MM.1S (cell line): ENCODE data around the gene CCND1.
"Not testable (repeated sequence)": the region's sequence is repeated elsewhere in the genome, so short reads cannot be mapped to it uniquely, and the experiment has no call there.

Experiments used
- DNase-seq: peaks from one replicate; pipeline ENCODE4 v3.0.0-alpha.2; 2015
- H2AFZ ChIP-seq: fragments of 300-600 bp; sonication (generic); 2 replicates; pipeline ENCODE4 v1.6.0; 2016; ENCODE audit warnings: antibody characterized with exemption, low read length
- H3F3A ChIP-seq: fragments of 300-600 bp; sonication (generic); 2 replicates; pipeline ENCODE4 v1.6.1; 2016; ENCODE audit warnings: mild to moderate bottlenecking, antibody characterized with exemption, low read length, moderate library complexity, mixed read lengths; ENCODE audit not compliant: insufficient read depth
- H3K27ac ChIP-seq: fragments of 300-600 bp; sonication (generic); 2 replicates; pipeline ENCODE4 v1.5.1; 2016; ENCODE audit warnings: mild to moderate bottlenecking, low read length
- H3K27me3 ChIP-seq: fragments of 300-600 bp; sonication (generic); replicated peaks from 2 replicates; pipeline ENCODE4 v1.6.0; 2016; ENCODE audit warnings: low read length; ENCODE audit not compliant: insufficient read depth
- H3K36me3 ChIP-seq: fragments of 300-600 bp; sonication (generic); replicated peaks from 2 replicates; pipeline ENCODE4 v1.6.1; 2016; ENCODE audit warnings: mild to moderate bottlenecking, low read length, mixed read lengths; ENCODE audit not compliant: insufficient read depth
- H3K4me1 ChIP-seq: fragments of 300-600 bp; sonication (generic); 2 replicates; pipeline ENCODE4 v1.6.1; 2016; ENCODE audit warnings: low read length, mixed read lengths
- H3K4me2 ChIP-seq: fragments of 300-600 bp; sonication (generic); 2 replicates; pipeline ENCODE4 v1.6.0; 2016; ENCODE audit warnings: low read depth, low read length
- H3K4me3 ChIP-seq: fragments of 300-600 bp; sonication (generic); 2 replicates; pipeline ENCODE4 v1.5.1; 2016; ENCODE audit warnings: low read length, mixed read lengths
- H3K79me2 ChIP-seq: fragments of 300-600 bp; sonication (generic); 2 replicates; pipeline ENCODE4 v1.6.1; 2016; ENCODE audit warnings: mixed run types, low read length, mixed read lengths
- H3K9ac ChIP-seq: fragments of 300-600 bp; sonication (generic); 2 replicates; pipeline ENCODE4 v1.6.1; 2016; ENCODE audit warnings: low read length, mixed read lengths
- H3K9me2 ChIP-seq: fragments of 300-600 bp; sonication (generic); replicated peaks from 2 replicates; pipeline ENCODE4 v1.6.1; 2016; ENCODE audit warnings: mild to moderate bottlenecking, low read length, mixed read lengths; ENCODE audit not compliant: insufficient read depth
- H3K9me3 ChIP-seq: fragments of 300-600 bp; sonication (generic); replicated peaks from 2 replicates; pipeline ENCODE4 v1.6.1; 2016; ENCODE audit warnings: mild to moderate bottlenecking, low read length, mixed read lengths; ENCODE audit not compliant: insufficient read depth
- H4K20me1 ChIP-seq: fragments of 300-600 bp; sonication (generic); 2 replicates; pipeline ENCODE4 v1.6.1; 2016; ENCODE audit warnings: mild to moderate bottlenecking, low read length, moderate library complexity, mixed read lengths; ENCODE audit not compliant: insufficient read depth
- EZH2 ChIP-seq: fragments of 300-600 bp; sonication (generic); optimal IDR thresholded peaks from 2 replicates; pipeline ENCODE3; 2017; ENCODE audit warnings: low read depth, mild to moderate bottlenecking, antibody characterized with exemption, low read length, mixed read lengths
- EZH2phosphoT487 ChIP-seq: fragments of 300-600 bp; sonication (generic); IDR thresholded peaks from 2 replicates; pipeline ENCODE4 v1.6.1; 2018; ENCODE audit warnings: antibody characterized with exemption, low read length
- TF ChIP-seq, protein P1 (sequence below): fragments of 300-600 bp; sonication (generic); IDR thresholded peaks from 2 replicates; pipeline ENCODE4 v1.5.1; 2016; ENCODE audit warnings: antibody characterized with exemption, low read length, mixed read lengths

CCND1 gene

GRCh38 chr11:69691463-69691862 lies 50.5 kb downstream of the CCND1 start:
- no peaks in the 10 kb centered on the region for H4K20me1 ChIP-seq
- no peaks in the 10 kb centered on the region for H3K4me1 ChIP-seq
- DNase-seq: no peak
- H3F3A ChIP-seq: no peaks in the 10 kb centered on the region
- H3K36me3 ChIP-seq: no peaks in the 10 kb centered on the region
- no peak overlapping the region for H3K4me2 ChIP-seq
- peaks cover 56% of the 10 kb centered on the region for H3K27me3 ChIP-seq
- H3K79me2 ChIP-seq: no peaks in the 10 kb centered on the region
- H3K9me3 ChIP-seq: no peaks in the 10 kb centered on the region
- no peak overlapping the region for H2AFZ ChIP-seq
- H3K9ac ChIP-seq: no peak overlapping the region
- TF ChIP-seq EZH2phosphoT487 (no peak), EZH2 (no peak)
- TF ChIP-seq, protein P1, sequence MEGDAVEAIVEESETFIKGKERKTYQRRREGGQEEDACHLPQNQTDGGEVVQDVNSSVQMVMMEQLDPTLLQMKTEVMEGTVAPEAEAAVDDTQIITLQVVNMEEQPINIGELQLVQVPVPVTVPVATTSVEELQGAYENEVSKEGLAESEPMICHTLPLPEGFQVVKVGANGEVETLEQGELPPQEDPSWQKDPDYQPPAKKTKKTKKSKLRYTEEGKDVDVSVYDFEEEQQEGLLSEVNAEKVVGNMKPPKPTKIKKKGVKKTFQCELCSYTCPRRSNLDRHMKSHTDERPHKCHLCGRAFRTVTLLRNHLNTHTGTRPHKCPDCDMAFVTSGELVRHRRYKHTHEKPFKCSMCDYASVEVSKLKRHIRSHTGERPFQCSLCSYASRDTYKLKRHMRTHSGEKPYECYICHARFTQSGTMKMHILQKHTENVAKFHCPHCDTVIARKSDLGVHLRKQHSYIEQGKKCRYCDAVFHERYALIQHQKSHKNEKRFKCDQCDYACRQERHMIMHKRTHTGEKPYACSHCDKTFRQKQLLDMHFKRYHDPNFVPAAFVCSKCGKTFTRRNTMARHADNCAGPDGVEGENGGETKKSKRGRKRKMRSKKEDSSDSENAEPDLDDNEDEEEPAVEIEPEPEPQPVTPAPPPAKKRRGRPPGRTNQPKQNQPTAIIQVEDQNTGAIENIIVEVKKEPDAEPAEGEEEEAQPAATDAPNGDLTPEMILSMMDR: no peak
- no peak overlapping the region for H3K4me3 ChIP-seq
- no peak overlapping the region for H3K27ac ChIP-seq
- H3K9me2 ChIP-seq: no peaks in the 10 kb centered on the region

DNA sequence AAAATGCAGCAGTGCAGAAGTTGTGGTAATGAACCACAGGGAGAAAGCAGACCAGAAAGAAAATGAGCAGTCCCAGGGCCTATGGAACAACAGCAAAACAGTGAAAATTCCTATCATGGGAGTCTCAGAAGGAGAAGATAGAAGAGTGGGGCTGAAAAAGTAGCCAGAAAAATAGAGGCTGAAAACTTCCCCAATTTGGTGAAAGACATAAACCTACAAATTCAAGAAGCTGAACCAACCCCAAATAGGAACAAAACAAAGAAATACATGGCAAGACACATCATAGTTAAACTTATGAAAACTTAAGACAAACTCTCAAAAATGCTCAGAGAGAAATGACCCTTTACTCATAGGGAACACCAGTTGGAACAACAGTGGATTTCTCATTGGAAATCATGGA lies 51.5 kb downstream of the CCND1 start:
- Histone ChIP-seq H3K36me3 (no peaks in the 10 kb centered on the region), H3K27ac (no peak overlapping the region), H3K9me2 (no peaks in the 10 kb centered on the region), H3K4me1 (no peaks in the 10 kb centered on the region), H2AFZ (no peak overlapping the region), H3K9me3 (no peaks in the 10 kb centered on the region), H3K27me3 (peaks cover 65% of the 10 kb centered on the region), H3K79me2 (no peaks in the 10 kb centered on the region), H3K4me2 (no peak overlapping the region), H4K20me1 (no peaks in the 10 kb centered on the region), H3K4me3 (no peak overlapping the region), H3K9ac (no peak overlapping the region), H3F3A (no peaks in the 10 kb centered on the region)
- no peak for DNase-seq
- TF ChIP-seq EZH2 (no peak), EZH2phosphoT487 (no peak)
- TF ChIP-seq, protein P1: no peak

DNA sequence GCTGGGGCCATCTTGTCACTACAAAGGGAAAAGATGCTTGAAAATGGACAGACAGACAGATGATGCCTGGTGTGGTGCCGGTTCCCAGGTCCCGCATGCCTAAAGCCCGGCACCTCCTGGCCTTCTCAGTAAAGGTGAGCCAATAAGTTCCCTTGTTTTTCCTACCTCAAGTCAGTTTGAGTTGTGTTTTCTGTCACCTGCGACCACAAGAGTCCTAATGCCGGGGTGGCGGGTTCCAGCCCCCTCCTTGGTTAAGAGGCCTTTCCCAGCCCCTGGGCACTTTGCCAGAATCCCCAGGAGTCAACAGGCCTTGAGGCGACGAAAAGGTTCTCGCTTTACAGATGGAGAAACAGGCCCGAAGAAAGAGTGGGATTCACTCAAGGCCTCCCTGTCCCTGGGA lies 53.8 kb downstream of the CCND1 start:
- no peaks in the 10 kb centered on the region for H3K79me2 ChIP-seq
- H3K27me3 ChIP-seq: peaks cover 86% of the 10 kb centered on the region
- H3K4me1 ChIP-seq: no peaks in the 10 kb centered on the region
- no peaks in the 10 kb centered on the region for H3K9me2 ChIP-seq
- no peaks in the 10 kb centered on the region for H3K36me3 ChIP-seq
- no peak overlapping the region for H2AFZ ChIP-seq
- DNase-seq: no peak
- H3F3A ChIP-seq: no peaks in the 10 kb centered on the region
- TF ChIP-seq, protein P1: no peak
- no peak for TF ChIP-seq EZH2
- TF ChIP-seq EZH2phosphoT487: no peak
- H3K9me3 ChIP-seq: no peaks in the 10 kb centered on the region
- no peak overlapping the region for H3K27ac ChIP-seq
- H4K20me1 ChIP-seq: no peaks in the 10 kb centered on the region
- H3K4me2 ChIP-seq: no peak overlapping the region
- no peak overlapping the region for H3K4me3 ChIP-seq
- no peak overlapping the region for H3K9ac ChIP-seq

DNA sequence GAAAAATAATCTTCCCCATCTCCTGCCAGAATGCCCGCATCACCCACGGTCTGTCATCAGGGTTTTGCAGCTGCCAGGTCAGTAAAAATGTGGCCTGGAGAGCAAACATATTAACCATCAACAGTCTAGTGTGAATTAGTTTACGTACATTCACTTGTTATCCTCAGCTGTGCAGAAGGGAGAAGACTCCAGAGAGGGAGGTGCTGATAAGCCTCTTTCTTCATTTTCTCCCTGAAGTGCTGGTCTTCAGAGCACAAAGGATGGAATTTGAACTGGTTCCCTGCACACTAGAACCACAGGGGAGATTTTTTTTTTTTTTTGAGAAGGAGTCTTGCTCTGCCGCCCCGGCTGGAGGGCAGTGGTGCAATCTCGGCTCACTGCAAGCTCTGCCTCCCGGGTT lies 54.6 kb downstream of the CCND1 start:
- Histone ChIP-seq H3K4me3 (no peak overlapping the region), H3K4me1 (no peaks in the 10 kb centered on the region), H4K20me1 (no peaks in the 10 kb centered on the region), H2AFZ (no peak overlapping the region), H3K36me3 (no peaks in the 10 kb centered on the region), H3K79me2 (no peaks in the 10 kb centered on the region), H3K9ac (no peak overlapping the region), H3K27me3 (peaks cover 90% of the 10 kb centered on the region), H3K4me2 (no peak overlapping the region), H3K9me3 (no peaks in the 10 kb centered on the region), H3F3A (no peaks in the 10 kb centered on the region), H3K9me2 (no peaks in the 10 kb centered on the region), H3K27ac (no peak overlapping the region)
- DNase-seq: no peak
- TF ChIP-seq, protein P1: no peak
- no peak for TF ChIP-seq EZH2
- no peak for TF ChIP-seq EZH2phosphoT487

GRCh38 chr11:69695995-69696394 lies 55.0 kb downstream of the CCND1 start:
- peaks cover 92% of the 10 kb centered on the region for H3K27me3 ChIP-seq
- not testable (repeated sequence) for H3K4me1 ChIP-seq, H3K9ac ChIP-seq, H3K4me3 ChIP-seq, H3K79me2 ChIP-seq, H4K20me1 ChIP-seq, H3K9me3 ChIP-seq, H3F3A ChIP-seq, H3K4me2 ChIP-seq, H2AFZ ChIP-seq, DNase-seq, H3K27ac ChIP-seq, H3K36me3 ChIP-seq, H3K9me2 ChIP-seq
